GM21737 (cell line): Measurements from ENCODE around the gene FARP2.
"Not testable (repeated sequence)": the region's sequence is repeated elsewhere in the genome, so short reads cannot be mapped to it uniquely, and the experiment has no call there.

Source experiments
- ATAC-seq: cut with Tn5 transposase; IDR thresholded peaks from one replicate; pipeline ENCODE4 v1.9.1; 2021; ENCODE audit warnings: mild to moderate bottlenecking, moderate library complexity; ENCODE audit not compliant: unreplicated experiment

Gene FARP2

GRCh38 chr2:241453919-241454318 lies 97.8 kb downstream of the FARP2 start:
- not testable (repeated sequence) for ATAC-seq

- ATAC-seq, result no peak
Measured at GRCh38 chr2:241454837-241455485, 98.9 kb downstream of the FARP2 start.

- no peak for ATAC-seq
Measured at GRCh38 chr2:241456546-241456945, 100.5 kb downstream of the FARP2 start.

- no peak for ATAC-seq
Measured at GRCh38 chr2:241458687-241459086, 102.6 kb downstream of the FARP2 start.

- ATAC-seq, result no peak
Measured at GRCh38 chr2:241459520-241459919, 103.4 kb downstream of the FARP2 start.

- no peak for ATAC-seq
Measured at GRCh38 chr2:241460631-241461030, 104.5 kb downstream of the FARP2 start.

- ATAC-seq, result no peak
Measured at GRCh38 chr2:241461693-241462677, 105.9 kb downstream of the FARP2 start.

GRCh38 chr2:241463276-241464135 lies 107.4 kb downstream of the FARP2 start:
- ATAC-seq, result no peak

- no peak for ATAC-seq
Measured at GRCh38 chr2:241465543-241465942, 109.5 kb downstream of the FARP2 start.

GRCh38 chr2:241466230-241466629 lies 110.1 kb downstream of the FARP2 start:
- no peak for ATAC-seq

GRCh38 chr2:241467777-241468475 lies 111.8 kb downstream of the FARP2 start:
- ATAC-seq, result no peak

- no peak for ATAC-seq
Measured at GRCh38 chr2:241468476-241468781, 112.3 kb downstream of the FARP2 start.

GRCh38 chr2:241469746-241470145 lies 113.7 kb downstream of the FARP2 start:
- no peak for ATAC-seq

- ATAC-seq, result no peak
Measured at GRCh38 chr2:241473399-241473798, 117.3 kb downstream of the FARP2 start.

- no peak for ATAC-seq
Measured at GRCh38 chr2:241475267-241475666, 119.2 kb downstream of the FARP2 start.

- ATAC-seq, result no peak
Measured at GRCh38 chr2:241478166-241478565, 122.1 kb downstream of the FARP2 start.

GRCh38 chr2:241479026-241479898 lies 123.2 kb downstream of the FARP2 start:
- ATAC-seq, result no peak

GRCh38 chr2:241481687-241482086 lies 125.6 kb downstream of the FARP2 start:
- ATAC-seq, result no peak

GRCh38 chr2:241482126-241482955 lies 126.3 kb downstream of the FARP2 start:
- no peak for ATAC-seq
